NCI-H2171 treated with DMSO at 0.1 percent for 48 hours (cell line): Measurements from ENCODE around the gene DIS3L2.
"Not testable (repeated sequence)": the region's sequence is repeated elsewhere in the genome, so short reads cannot be mapped to it uniquely, and the experiment has no call there.

ENCODE experiments used
- DNase-seq: peaks from one replicate; lab custom pipeline; 2025; lab: John Stamatoyannopoulos, UW

Gene DIS3L2

DNA sequence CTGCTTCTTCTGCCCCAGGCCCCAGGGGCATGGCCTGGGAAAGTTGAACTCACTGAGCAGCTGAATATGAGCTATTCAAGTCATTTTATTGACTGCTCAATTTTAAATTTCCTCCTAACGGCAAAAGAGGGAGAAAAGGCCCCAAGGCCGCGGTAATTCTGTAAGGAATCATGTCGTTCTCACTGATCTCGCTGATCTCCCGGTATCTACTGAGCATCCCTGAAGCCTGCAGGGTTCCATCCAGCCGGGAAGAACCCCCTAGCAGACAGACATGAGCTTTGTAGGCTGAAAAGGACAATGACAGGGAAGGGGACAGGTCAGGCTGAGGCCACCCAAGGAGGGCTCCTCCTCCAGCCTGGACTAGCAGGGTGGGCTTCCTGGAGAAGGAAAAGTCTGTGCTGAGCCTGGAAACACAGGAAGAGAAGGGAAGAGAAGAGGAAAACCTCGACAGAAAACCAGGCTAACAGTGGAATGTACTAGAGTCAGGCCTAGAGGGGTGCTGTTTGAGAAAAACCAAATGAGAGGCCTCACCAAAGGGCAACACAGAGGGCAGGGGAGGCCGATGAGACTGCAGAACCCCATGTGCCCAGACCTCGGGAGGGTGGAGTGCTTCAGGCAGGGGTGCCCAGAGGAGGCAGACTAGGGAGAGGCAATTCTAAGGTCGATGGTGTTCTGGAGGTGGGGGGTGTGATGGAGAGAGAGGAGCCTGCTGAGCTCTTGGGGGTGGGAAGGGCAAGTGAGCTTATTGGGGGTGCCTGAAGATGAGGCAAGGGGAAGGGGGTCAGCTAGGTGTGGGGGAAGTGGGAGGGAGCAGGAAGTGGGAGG is 32.4 kb upstream of the DIS3L2 start:
- DNase-seq, result no peak

DNA sequence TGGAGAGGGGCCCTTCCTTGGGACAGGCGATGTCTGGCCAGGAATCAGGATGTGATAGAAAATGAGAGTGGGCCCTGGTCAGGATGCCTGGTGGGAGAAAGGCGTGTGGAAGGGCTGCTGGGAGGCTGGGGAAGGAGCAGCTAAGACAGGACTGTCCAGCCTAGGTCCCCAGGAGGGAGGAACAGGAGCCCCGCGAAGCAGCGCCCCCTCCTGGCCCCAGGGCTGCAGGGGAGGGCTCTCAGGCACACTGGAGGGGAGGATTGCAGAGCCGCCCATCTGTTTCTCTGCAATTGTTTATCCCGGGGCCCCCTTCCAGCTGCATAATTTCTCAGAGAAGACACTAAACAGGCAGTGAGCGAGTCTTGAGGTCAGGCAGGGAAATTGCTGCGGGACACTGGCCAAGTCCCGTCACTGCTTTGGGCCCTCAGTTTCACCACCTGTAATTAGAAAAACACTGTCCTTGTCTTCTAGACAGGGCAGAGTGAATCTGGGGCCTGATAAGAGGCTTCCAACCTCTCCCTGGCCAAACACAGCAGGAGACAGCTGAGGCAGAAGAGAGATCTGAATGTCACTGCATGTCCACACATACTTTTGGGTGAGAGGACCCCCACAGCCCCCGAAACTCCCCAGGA is 31.4 kb upstream of the DIS3L2 start:
- peak; percentile 22 for DNase-seq

DNA sequence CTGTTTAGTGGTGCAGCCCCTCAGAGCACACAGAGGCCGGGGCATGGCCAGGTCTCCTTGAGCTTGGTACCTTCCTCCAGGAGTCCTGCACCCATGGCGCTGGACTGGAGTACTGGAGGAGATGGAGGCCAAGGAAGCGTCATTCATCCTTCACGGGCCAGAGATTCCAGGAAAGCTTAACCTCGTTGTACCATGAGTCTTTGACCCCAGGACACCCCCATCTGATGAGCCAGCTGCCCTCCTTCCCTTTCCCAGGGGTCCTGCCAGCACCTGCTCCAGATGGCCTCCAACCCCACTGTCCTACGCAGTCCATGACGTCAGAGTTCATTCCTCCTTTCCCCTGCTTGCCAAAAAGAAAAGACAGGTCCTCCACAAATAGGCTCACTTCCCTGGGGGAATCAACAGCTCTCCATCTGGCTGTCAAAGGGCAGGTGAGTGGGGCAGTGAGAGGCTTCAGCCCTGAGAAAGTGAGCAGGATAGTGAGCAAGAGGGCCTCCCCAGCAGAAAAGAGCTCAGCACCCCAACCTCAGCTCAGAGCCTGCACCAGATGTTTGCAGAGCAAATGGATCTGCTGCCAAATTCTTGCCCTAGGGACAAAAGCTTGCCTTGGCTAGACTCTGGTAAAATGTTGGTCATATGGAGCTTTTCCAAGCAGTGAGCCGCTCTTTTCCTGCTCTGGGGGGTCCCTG is 30.8 kb upstream of the DIS3L2 start:
- DNase-seq, result peak; percentile 61

DNA sequence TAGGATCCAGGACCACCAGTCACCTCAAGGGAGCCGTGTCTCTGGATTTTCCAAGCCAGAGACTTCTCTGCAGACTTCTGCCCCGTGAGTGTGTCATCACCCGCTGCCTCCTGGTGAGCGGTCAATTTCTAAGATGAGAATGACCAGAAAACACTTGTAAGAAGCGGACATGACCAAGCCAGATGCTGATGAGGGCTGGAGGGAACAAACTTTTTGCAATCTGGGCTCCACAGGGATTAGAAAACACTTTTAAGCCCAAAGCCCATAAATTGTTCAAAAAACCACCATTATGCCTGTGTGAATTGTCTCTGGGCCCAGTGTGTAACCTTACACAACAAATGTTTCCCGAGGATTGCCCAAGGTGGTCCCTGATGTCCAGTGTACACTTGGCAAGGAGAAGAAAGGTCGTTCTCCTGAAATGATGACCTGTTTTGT is 30.0 kb upstream of the DIS3L2 start:
- DNase-seq, result no peak

DNA sequence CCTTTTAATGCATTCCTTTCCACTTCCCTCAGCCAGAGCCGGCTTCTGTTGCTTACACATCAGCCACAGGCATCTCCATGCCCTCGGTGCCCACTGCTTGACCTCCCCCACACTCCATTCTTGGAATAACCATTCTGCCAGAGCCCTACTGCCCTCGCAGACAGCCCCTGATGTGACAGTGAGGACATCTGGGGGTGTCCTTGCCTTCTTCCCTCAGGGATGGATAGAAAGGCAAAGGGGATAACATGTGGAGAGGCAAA is 28.9 kb upstream of the DIS3L2 start:
- DNase-seq, result no peak

DNA sequence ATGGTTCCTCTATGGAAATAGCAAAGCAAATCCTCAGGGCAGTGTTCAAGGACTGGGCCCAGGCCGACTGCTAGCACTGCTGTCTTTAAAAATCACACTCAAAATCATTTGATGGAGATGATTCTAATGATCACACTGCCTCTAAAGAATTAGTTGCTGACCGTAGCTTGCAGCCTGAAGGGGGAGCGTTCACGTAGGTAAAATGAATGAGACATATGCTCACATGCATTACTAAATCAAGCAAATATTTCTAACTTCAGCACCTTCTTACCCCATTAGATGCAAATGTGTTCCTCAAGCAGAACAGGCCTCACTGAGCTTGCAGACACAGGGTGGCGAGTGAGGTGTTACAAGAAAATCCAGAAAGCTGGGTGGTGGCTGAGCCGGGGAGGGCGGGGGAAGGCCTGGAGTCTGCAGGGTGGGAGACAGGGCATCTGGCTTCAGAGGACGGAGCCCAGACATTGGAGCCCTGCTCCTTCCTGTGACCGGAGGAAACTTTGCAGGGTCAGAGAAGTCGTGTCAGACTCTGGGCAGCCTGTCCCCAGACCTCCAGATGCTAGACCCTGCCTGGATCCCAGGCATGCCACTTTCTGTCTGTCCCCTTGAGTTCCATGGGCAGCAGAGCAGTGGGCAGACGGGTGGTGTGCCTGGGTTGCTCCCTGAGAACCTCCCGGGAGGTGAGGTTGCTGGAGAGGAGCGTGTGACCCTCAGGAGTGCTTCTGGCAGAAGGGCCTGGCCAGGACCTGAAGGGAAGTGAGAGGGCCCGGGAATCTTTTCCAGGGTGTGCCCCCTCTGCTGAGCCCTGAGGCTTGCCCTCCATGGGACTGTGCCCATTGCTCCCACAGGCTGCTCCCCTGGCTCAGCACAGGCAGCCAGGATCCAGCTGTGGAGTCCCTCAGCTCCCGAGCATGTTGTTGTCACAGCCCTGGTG is 28.3 kb upstream of the DIS3L2 start:
- DNase-seq, result peak; percentile 0

DNA sequence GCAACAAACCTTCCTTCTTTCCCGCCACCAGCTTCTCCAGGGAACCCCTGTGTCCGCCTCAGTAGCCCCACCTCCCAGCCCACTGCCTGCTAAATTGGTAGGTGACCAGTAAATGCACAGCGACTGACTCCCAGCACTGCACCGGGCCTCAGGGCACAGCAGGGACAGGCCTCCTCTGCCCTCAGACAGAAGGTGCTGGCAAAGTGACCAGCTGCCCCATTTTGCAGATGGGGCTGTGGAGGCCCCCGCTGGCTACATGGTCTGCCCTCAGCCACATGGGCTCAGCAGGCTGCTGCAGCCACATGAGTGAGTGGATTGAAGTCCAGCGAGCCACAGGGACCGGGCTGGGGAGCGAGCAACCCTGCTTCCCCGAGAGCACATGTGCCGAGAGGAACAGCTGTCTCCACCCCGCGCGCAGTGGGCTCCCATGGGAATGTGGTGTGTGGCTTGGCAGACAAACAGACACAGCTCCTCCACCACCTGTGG is 27.6 kb upstream of the DIS3L2 start:
- peak; percentile 60 for DNase-seq

DNA sequence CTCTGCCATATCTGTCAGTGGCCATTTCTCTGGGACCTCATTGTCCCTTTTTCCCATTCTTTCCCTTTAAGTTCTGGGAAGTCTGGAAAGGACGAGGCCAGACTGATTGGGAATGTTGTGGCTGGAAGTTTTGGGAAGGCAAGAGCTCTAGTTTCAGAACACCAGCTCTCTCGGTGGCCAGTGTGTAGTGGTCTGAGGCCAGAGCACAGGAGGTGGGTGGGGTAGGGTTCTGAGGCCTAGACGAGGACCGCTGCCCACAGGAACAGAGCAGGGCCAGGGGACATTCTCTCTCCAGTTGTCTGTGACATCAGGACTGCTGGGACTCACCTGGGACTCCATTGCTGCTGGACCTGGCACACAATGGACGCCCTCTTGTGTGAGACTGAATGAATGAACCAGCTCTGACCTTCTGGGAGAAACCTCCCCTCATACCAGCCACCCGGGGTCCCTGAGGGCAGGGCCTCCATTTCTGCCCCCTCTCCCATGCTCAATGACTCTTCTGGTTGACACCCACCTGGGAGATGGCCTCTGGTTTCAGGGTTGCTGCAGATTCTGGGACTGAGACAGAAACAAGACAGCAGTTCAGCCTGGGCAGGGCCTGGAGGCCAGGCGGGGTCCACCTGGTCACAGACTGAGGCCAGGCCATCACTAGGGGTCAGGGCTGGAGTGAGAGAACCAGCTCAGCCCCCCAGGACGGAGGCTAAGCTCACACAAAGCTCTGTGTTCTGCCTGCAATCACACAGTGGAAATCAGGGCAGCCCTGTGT is 26.9 kb upstream of the DIS3L2 start:
- DNase-seq, result no peak

DNA sequence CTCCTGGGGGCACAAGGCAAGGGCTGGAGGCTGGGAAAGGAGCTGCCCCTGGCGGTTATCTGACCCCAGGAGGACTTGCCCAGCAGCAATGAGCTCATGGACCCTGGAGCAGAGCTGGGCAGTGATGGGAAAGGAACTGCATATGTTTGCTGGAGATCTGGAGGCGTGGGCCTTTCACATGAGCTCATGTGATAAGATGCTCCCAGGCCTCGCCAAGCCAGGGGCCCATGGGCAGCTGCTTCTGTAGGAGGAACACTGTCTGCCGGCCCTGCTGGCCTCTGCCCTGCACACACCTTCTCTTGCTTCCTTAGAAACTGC is 26.3 kb upstream of the DIS3L2 start:
- no peak for DNase-seq

DNA sequence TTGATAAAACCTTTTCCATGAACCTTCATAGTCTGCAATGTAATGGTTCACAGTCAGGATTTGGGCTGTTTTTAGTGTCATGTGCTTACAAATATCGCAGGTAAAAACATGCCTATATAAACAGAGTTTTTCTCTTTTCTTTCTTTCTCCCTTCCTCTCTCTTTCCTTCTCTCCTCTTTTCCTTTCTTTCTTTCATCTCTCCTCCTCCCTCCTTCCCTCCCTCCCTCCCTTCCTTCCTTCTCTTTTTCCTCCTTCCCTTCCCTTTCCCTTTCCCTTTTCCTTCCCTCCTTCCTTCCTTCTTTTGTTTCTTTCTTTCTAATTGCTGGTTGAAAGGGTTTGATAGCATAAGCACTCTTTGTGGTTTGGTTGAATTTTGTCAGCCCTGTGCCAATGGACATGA is 25.7 kb upstream of the DIS3L2 start:
- DNase-seq, result no peak

DNA sequence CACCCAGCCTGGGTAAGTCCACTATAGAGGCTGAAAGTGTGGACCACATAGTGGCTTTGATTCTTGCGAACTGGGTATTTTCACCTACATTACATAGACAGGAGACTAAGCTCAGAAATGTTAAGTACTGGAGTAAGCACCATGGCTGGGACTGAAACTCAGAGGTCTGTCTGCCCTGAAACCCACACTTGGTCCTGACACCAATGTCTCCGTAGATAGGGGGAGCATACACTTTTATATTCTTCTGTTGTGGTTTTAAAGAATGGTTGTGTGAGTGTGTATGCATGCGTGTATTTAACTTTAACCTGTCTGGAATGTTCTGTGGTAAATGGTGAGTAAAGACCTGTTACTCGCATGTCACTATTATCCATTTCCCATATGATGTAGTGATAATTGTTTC is 25.0 kb upstream of the DIS3L2 start:
- no peak for DNase-seq

DNA sequence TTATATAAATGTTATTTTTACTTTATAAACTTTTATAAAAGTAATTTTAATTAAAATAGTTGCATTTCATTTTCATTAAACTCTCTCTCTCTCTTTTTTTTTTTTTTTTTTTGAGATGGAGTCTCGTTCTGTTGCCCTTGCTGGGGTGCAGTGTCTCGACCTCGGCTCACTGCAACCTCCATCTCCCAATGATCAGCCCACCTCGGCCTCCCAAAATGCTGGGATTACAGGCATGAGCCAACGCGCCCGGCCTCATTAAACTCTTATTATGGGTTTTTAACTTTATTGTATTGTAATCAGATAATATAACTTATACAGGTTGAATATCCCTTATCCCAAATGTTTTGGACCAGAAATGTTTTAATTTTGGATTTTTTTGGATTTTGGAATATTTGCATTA is 24.5 kb upstream of the DIS3L2 start:
- DNase-seq, result no peak

DNA sequence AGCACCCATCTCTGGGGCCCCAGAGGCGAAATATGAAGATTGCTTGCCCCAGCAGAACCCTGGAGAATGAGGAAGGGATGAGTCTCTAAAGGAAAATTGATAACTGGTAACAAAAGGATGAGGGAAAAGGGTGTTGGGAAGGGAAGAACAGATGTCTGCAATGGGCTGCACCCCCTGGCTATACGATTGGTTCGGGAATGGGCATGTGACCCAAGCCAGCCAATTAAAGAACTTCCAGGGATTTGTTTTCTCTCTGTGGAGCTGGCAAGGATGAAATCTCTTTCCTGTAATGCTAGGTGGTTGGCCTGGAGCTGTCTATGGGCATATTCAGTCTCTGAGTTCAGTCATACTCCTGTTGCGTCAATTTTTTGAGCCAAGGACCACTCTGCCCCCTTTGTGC is 22.5 kb upstream of the DIS3L2 start:
- no peak for DNase-seq

DNA sequence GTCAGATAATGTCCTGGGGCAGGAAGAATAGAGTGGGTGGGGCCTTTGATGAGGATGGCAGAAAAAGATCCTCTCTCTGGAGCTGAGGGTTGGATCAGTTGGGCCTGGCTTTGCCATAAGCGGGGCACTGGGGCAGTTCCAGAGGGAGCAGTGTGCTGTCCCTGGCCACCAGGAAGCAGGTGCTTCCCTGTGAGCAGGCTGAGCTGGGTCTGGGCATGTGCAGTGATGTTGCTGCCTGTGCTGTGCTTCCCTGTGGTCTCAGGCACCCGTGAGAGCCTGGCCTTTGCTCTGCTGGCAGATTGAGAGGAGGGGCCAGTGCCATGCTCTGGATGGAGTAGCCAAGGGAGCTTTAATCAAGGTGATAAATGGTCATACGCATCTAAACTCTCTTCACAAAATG is 20.7 kb upstream of the DIS3L2 start:
- DNase-seq, result no peak

DNA sequence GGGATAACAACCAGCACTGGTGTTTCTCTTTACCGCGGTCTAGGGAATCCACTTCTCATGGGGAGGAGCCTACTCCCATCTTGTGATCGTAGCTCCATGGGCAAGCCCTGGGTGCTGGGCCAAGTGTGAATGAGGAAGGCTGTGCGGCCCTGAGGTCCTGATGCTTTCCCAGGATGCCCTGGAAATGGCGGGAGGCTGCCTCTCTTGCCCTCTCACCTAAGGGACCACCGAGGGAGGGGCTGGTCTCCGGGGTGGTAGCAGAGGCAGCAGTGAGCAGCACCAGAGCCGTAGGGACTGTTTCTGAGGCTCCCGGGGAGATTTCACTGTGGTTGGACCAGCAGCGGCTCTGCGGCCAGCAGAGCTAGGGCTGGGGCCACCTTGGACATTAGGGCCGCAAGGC is 19.8 kb upstream of the DIS3L2 start:
- no peak for DNase-seq

DNA sequence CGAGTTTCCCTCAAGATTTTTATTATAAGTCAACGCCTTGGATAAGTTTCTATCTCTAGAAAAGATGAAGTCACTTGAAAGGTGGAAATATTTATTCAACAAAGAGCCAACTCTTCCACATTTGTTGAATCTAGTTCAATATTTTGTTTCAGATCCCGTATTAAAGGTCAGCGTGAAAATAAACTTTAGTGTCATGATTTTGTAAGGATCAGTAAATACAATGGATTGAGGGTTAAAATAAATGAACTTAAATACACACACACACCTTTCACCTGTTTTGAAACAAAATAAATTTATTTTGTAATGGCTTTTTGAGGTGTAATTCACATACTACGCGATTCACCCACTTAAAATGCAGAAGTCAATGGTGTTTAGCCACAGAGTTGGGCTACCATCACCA is 19.3 kb upstream of the DIS3L2 start:
- DNase-seq, result no peak

DNA sequence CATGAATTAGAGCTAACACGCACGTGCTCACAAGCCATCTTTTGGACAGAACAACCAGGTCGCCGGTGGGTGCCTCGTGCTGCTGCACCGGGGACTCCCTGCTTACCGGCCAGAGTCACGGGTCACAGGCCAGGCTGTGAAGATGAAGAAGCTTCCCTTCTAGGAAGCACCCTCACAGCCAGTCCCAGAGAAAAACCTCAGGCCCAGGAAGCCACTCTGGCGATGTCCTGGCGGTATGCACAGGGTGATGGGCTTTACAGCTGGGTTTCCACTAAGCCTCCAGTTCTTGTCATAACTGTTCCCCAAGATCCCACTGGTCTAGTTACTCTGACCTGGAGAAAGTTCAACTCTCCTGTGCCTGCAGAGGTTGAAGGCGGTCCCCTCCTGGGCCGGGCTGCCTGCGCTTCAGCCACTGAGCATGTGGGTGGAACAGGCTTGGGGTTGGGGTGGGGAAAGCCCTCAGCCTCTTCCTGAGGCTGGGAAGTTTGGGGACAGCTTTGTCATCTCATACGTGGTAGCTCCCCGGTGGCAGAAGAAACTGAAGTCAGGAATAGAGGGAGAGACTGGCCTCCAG is 15.2 kb upstream of the DIS3L2 start:
- no peak for DNase-seq

DNA sequence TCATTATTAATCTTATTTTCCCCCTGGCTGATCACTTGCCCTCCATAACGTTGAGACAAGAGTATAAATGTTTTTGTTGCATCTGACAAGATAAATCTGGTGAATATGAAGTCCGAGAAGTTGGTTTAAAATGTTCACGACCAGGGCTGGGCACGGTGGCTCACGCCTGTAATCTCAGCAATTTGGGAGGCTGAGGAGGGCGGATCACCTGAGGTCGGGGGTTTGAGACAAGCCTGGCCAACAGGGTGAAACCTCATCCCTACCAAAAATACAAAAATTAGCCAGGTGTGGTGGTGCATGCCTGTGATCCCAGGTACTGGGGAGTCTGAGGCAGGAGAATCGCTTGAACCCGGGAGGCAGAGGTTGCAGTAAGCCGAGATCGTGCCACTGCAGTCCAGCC is 14.4 kb upstream of the DIS3L2 start:
- not testable (repeated sequence) for DNase-seq

DNA sequence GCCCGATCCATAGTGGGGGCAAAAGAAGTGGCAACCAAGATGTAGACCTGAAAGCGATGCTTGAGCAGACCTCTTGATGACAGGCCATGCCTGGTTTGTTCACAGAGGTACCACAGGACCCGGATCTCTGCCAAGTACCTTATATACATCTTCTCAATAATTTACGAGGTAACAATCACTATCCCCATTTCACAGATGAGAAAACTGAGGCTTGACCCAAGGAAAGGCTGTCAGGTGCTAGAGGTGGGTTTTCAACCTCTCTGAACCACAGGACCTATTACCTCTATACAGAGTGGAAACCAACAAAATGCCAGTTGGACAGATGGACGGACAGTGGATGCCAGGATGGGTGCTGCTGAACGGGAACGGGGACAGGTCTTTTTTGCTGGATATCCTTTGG is 13.8 kb upstream of the DIS3L2 start:
- DNase-seq, result no peak

DNA sequence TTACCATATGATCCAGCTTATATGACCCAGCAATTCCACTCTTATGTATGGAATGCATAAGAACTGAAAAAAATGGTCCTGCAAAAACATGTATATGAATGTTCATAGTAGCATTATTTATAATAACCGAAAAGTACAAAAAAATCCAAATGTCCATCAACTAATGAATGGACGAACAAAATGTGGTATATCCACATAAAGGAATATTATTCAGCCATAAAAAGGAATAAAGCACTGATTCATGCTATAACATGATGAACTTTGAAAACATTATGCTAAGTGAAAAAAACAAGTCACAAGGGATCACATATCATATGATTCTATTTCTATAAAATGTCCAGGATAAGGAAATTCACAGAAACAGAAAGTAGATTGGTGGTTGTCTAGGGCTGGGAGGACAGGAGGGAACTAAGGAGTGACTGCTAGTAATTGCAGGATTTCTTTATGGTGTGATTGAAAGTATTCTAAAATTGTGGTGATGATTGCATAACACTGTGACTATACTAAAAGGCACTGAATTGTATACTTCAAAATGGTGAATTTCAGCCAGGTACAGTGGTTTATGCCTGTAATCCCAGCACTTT is 10.0 kb upstream of the DIS3L2 start:
- no peak for DNase-seq
